HG02798 (cell line): ENCODE results near the gene WWTR1.

Experiments used
- ATAC-seq: cut with Tn5 transposase; IDR thresholded peaks from one replicate; pipeline ENCODE4 v1.9.1; 2021; ENCODE audit warnings: mild to moderate bottlenecking; ENCODE audit not compliant: unreplicated experiment, poor library complexity

WWTR1 gene

DNA sequence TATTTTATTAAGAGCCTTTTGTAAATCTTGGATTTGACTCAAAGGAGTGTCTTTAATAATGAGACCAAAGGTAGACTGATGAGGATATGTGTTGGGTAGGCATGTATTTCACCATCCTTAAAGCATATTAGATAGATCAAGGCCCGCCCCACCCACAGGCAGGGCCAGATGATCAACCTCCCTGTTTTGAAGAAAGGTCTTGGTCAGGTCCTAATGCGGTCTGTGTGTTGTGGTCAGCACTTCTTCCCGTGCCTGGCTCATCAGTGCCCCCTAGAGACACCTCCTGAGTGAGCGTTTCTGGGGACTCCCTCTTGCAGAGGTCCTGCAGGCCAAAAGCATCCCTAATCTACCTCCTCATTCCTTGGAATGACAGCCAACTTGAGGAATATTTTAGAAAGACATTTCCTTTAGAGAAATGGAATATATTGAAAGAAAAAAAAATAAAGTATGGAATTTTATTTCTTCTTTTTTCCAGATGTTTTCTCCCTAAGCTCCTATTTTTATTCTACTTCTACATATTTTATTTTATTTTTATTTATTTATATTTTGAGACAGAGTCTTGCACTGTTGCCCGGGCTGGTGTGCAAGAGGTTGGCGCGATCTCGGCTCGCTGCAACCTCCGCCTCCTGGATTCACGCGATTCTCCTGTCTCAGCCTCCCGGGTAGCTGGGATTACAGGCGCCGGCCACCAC is 177.4 kb downstream of the WWTR1 start:
- peak; percentile 96 for ATAC-seq

DNA sequence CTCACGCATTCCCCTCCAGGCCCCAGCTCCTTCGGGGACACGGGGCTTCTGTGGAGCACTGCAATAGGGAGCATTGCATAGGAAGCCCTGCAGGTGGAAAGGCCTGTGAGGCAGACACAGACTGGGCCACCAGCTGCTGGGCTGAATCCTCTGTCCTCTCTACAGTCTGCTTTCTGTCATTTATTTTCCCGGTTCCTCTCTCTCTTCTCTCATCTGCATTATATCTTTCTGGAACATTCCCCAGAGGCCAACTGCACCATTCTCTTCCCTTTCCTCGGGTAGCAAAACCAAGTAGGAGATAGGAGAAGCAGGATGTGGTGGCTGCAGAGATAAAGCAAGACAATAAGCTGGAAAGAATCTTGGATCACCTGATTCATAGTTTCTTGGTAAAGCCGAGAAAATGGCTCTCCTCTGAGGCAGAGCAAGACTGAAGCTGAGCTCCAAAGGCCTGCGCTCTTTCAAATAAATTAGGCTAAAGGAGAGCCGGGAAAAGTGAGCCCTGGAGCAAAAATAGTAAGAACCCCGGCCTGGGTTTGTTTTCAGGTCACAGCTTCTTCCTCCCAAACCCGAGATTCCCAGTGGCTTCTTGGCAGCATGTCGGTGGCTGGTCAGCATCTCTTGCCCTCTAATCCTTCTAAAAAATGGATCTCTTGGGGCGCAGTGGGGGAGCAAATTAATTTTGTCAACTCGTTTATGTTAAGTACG is 178.1 kb downstream of the WWTR1 start:
- ATAC-seq = no peak

DNA sequence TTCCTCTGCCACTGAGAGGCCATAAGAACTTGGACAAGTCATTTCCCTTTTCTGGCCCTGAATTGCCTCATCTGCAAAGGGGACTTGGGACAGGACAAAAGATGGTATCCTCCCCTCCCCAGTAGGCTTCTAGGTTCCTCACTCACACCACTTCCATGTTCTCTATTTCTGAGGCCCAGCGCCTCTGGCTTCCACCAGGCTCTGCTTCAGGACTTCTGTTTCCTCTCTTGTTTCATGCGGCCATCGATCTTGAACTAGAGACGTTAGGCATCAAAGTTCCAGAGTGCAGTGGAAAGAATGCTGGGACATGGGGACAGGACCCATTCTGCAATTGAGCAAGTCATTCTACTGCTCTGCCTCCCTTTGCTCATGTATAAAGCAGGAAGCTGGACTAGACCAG is 181.6 kb downstream of the WWTR1 start:
- no peak for ATAC-seq

DNA sequence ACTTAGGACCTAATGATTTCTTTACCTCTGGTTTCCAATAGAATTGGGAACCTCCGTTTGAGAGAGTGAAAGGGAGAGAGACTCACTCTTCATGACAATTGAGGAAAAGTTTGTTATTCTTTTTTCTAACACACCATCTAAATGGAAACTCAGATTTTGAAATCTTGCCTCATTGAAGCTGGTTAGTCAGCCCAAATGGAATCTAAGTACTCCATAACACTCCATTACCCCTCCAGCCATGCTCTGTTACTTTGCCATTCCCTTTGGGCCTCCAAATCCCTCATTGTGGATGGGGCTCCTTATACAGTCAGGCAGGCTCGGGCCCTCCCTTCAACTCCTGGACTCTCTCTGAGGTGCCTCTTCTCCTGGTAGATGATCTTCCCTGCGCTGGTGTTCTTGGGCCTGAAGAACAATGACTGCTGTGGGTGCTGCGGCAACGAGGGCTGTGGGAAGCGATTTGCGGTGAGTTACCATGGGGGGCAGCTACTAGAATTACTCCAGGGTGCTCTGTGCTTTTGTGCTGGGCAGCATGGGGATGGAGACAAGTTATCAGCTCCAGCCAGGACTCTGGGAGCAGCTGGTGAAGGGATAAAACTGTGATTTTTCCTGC is 182.3 kb downstream of the WWTR1 start:
- ATAC-seq = no peak

DNA sequence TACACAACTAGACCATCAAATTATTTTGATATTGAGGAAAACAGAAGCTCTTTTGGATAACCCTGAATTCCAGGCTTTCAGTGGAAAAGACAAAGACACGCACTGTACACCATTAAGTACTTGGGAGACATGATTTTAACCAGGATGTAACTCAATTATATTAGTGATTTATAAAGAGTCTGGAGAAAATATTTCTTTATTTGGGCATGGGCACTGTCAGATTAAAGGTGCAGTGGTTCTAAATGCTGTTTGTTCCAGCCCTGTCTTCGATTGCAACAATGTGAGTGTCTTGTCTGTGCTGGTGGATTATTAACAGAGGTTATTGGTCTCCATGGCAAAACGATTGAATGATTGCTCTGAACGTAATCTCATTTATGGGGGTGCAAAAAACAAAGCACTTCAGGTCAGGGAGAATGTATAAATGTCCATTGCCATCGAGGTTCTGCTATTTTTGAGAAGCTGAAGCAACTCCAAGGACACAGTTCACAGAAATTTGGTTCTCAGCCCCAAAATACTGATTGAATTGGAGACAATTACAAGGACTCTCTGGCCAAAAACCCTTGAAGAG is 183.5 kb downstream of the WWTR1 start, which contains the start of gene TM4SF4:
Gene TM4SF4, plus strand, starts transcription at position 448 of the 568 bp plus-strand sequence. CDS start 181 bp downstream, outside the sequence.
- ATAC-seq = no peak

DNA sequence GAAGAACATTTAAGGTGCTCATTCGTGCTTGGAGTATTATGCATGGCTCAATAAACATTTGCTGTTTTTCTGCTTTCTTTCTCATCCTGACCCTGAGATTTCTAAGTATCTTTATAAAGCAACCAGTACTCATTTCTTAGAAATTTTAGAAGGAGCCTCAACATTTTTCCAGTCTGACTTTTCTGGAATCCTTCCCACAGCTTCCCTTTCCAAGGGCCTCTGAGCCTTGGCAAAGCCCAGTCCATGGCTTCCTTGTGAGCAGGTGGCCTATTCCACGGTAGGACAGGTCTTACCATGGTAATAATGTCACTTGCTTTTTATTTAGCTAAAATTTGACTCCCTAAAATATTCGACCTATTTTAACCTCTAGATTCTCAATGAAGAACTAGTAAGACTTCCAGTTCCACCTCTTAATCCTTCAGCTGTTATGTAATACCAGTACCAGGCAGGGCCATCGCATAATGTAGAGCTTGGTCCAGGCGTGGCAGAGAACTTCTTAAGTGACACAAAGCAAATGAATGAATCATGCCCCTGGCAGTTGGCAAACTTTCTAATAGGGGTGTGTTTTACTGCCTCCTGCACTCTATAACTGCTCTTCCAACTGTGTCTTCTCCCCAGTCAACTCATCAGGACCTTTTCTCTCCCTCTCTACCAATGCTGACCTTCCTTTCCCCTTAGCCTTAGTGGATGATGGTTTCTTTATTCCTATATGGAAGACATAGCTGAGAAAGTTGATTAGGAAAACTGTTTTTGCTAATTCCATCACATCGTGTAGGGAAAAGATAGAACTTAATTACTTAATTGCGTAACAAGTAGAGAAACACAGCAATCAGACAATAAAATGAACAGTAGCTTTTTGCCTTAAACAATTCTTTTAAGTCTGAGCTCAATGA is 184.2 kb downstream of the WWTR1 start:
- ATAC-seq = no peak

DNA sequence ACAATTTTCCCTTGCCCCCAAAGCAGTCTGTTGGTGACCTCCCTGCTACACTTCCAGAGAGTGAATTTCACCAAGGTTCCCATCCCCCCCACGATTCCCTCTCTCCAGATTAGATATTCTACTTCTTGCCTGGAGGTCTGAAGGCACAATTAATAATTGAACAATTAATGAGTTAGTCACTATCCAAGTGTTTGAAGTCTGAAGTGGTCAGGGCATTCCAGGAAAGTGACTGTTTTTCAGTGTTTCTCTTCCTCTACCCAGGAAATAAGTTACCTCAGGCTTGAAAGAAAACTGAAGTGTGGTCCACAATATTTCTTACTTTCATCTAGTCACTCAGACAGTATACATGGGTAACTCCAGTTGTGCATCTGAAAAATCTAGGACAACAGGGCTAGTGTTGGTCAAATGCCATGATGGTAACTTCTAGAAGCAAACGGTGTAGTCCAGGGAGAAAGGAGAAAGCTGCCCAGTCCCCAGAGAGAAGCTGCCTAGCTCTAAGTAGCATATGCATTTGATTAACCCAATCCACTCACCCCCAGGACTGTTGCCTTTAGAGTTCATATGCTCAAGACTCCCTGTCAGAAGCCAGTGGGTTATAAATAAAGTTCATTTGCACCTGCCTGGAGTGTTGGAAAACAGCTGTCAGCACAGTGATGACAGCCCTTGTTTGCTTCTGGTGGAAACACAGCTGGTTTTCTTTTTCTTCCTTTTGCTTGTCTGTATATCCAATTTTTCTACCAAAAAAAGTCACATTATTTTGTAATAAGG is 185.6 kb downstream of the WWTR1 start:
- no peak for ATAC-seq

DNA sequence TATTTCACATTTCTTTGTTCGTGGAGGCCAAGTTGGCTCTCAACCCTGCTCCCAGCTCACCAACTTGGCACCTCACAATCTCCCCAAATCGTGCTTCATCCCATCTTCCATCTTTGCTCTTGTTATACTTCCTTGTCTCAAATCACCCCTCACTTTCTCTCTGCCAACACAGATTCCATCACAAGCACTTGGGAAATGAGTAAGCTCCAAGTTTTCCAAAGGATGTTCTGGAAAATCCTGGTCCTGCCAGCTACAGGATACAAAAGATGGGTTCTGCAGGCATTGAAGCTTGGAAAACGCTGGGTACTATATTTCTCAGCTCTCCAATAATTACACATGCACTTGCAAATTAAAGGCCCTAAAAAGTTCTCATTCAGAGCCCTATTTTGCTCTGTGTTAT is 187.4 kb downstream of the WWTR1 start:
- ATAC-seq = no peak

DNA sequence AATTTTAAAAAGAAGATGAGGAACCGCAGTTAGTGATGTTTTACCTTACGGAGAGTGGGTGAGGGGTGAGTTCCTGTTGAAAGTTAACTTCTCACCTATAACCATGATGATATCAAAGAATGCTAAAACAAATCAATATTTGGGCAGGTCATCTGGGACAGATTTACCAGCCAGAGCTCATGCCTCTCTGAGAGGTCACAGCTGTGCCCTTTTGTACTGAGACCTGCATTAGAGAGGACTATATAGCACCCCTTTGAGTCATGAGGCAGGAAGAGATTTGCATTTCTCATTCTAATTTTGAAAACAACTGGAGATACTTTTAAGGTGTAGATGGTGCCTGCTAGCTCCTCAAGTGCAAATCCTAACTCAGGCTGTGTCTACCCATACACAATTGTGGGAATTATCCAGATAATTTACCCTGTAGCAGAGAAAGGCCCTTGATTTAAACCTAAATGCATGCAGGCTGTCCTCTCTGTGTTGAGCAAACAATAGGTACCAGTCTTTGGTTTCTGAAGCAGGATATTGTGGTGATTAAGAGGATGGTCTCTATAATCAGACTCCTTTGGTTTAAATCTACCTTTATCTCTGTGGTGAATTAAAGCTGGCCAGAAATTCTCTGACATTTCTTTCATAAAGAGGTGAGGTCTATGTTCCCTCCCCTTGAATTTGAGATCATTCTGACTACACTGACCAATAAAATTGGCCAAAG is 189.2 kb downstream of the WWTR1 start:
- peak; percentile 84 for ATAC-seq
